H54 (cell line): ENCODE data around the gene FOXC2.
"Not testable (repeated sequence)": the region's sequence is repeated elsewhere in the genome, so short reads cannot be mapped to it uniquely, and the experiment has no call there.

Experiments used
- DNase-seq: peaks from one replicate; pipeline ENCODE4 v3.0.0; 2011; ENCODE audit warnings: low spot score, mixed read lengths; ENCODE audit not compliant: insufficient read length
- FAIRE-seq: peaks from 3 replicates; lab custom pipeline; 2011; peaks lifted over from hg19 to GRCh38; lab: Jason Lieb, UNC
- POLR2A ChIP-seq: IDR thresholded peaks from 2 replicates; pipeline ENCODE4 v1.6.1; 2011; ENCODE audit warnings: low read depth, mild to moderate bottlenecking, low read length

Gene FOXC2

GRCh38 chr16:86585821-86586611 lies 19.4 kb downstream of the FOXC2 start:
- DNase-seq (no peak), FAIRE-seq (no peak)
- no peak for TF ChIP-seq POLR2A

GRCh38 chr16:86587487-86587886 lies 20.9 kb downstream of the FOXC2 start:
- FAIRE-seq (no peak), DNase-seq (no peak)
- no peak for TF ChIP-seq POLR2A

GRCh38 chr16:86587955-86588354 lies 21.3 kb downstream of the FOXC2 start:
- not testable (repeated sequence) for FAIRE-seq

GRCh38 chr16:86590501-86591144 lies 24.0 kb downstream of the FOXC2 start:
- TF ChIP-seq POLR2A: no peak
- DNase-seq (no peak), FAIRE-seq (no peak)

More at GRCh38 chr16:86587955-86588354, 21.3 kb downstream of the FOXC2 start:
- DNase-seq: not testable (repeated sequence)

GRCh38 chr16:86591270-86591669 lies 24.6 kb downstream of the FOXC2 start:
- no peak for TF ChIP-seq POLR2A
- DNase-seq (no peak), FAIRE-seq (no peak)

- no peak for DNase-seq
- FAIRE-seq: no peak
- no peak for TF ChIP-seq POLR2A
Measured at GRCh38 chr16:86593913-86594620, 27.4 kb downstream of the FOXC2 start.

GRCh38 chr16:86594721-86595120 lies 28.1 kb downstream of the FOXC2 start:
- FAIRE-seq: no peak
- no peak for DNase-seq
- TF ChIP-seq POLR2A: no peak

GRCh38 chr16:86595983-86596605 lies 29.5 kb downstream of the FOXC2 start:
- DNase-seq (no peak), FAIRE-seq (no peak)
- TF ChIP-seq POLR2A: no peak

GRCh38 chr16:86597126-86597879 lies 30.7 kb downstream of the FOXC2 start:
- TF ChIP-seq POLR2A: no peak
- FAIRE-seq (no peak), DNase-seq (no peak)

GRCh38 chr16:86597880-86598606 lies 31.4 kb downstream of the FOXC2 start:
- TF ChIP-seq POLR2A: no peak
- DNase-seq (no peak), FAIRE-seq (no peak)

GRCh38 chr16:86598607-86599565 lies 32.3 kb downstream of the FOXC2 start:
- FAIRE-seq: no peak
- TF ChIP-seq POLR2A: no peak
- no peak for DNase-seq
